IgD-negative memory B cell (primary cell): ENCODE measurements around the gene KIF23. TPM values are rescaled to one million over a fixed set of nuclear protein-coding genes. Genes with fewer than 3 reads are reported as not detected.
"Not testable (repeated sequence)": the region's sequence is repeated elsewhere in the genome, so short reads cannot be mapped to it uniquely, and the experiment has no call there.

Experiments
- H3K27ac Mint-ChIP-seq, 3 donors: one replicate each; pipeline ENCODE4 v1.8.0; 2020 to 2022; ENCODE audit warnings: mild to moderate bottlenecking in 3 of 3, mixed read lengths in 3 of 3, moderate library complexity in 1 of 3
- H3K27me3 Mint-ChIP-seq: one replicate; pipeline ENCODE4 v1.8.0; 2021; ENCODE audit warnings: mixed read lengths
- H3K36me3 Mint-ChIP-seq: one replicate; pipeline ENCODE4 v1.8.0; 2020; ENCODE audit warnings: mild to moderate bottlenecking, mixed read lengths
- H3K4me1 Mint-ChIP-seq, 3 donors: one replicate each; pipeline ENCODE4 v1.8.0; 2020 to 2022; ENCODE audit warnings: mixed read lengths in 3 of 3, mild to moderate bottlenecking in 1 of 3
- H3K4me3 Mint-ChIP-seq, 4 donors: one replicate each; pipeline ENCODE4 v1.8.0; 2020 to 2022; ENCODE audit warnings: mild to moderate bottlenecking in 4 of 4, mixed read lengths in 4 of 4, moderate library complexity in 3 of 4
- H3K9me3 Mint-ChIP-seq, 3 donors: one replicate each; pipeline ENCODE4 v1.8.0; 2020 to 2021; ENCODE audit warnings: mixed read lengths in 3 of 3, mild to moderate bottlenecking in 1 of 3
- polyA plus RNA-seq: library from polyadenylated mRNA; unstranded; fragments of 300-500 nt; fragmentation: Illumina TruSeq; gene quantifications from one replicate; pipeline ENCODE4 v1.2.3, GENCODE V29; 2021

Gene KIF23
- 1.0 TPM for polyA plus RNA-seq

- Mint-ChIP-seq H3K36me3 (no peaks in the 10 kb centered on the region), H3K4me3 (peak within 1 kb of the TSS; percentile 75 to 95 (median 90)), H3K27ac (peak within 1 kb of the TSS; percentile 15 to 84 (median 34)), H3K27me3 (peaks cover 10% of the 10 kb centered on the region), H3K4me1 (peaks cover 4 to 10% (median 9%) of the 10 kb centered on the region in 3 donors), H3K9me3 (no peaks in the 10 kb centered on the region)
Observed at GRCh38 chr15:69413822-69414700, at the start of gene KIF23. Gene KIF23, plus strand, starts transcription at chr15:69414349. Its CDS starts 117 bp downstream, at chr15:69414466.

GRCh38 chr15:69367236-69367635 is 46.9 kb upstream of the KIF23 start:
- Mint-ChIP-seq H3K27ac (no peak overlapping the region), H3K4me3 (no peak overlapping the region), H3K36me3 (peaks cover 2% of the 10 kb centered on the region), H3K4me1 (no peaks in the 10 kb centered on the region), H3K27me3 (no peaks in the 10 kb centered on the region), H3K9me3 (peaks cover 0 to 5% (median 1%) of the 10 kb centered on the region in 3 donors)

- H3K4me1 Mint-ChIP-seq: no peaks in the 10 kb centered on the region
- no peak overlapping the region for H3K4me3 Mint-ChIP-seq
- no peak overlapping the region for H3K27ac Mint-ChIP-seq
- H3K27me3 Mint-ChIP-seq: peaks cover 4% of the 10 kb centered on the region
- peaks cover 2% of the 10 kb centered on the region for H3K36me3 Mint-ChIP-seq
- peaks cover 0 to 9% (median 4%) of the 10 kb centered on the region in 3 donors for H3K9me3 Mint-ChIP-seq
Observed at GRCh38 chr15:69369631-69370030, 44.5 kb upstream of the KIF23 start.

- H3K27ac Mint-ChIP-seq: no peak overlapping the region
- H3K4me1 Mint-ChIP-seq: no peaks in the 10 kb centered on the region
- no peaks in the 10 kb centered on the region for H3K36me3 Mint-ChIP-seq
- H3K9me3 Mint-ChIP-seq: peaks cover 0 to 5% (median 3%) of the 10 kb centered on the region in 3 donors
- no peak overlapping the region for H3K4me3 Mint-ChIP-seq
- H3K27me3 Mint-ChIP-seq: peaks cover 9% of the 10 kb centered on the region
Observed at GRCh38 chr15:69373406-69373805, 40.7 kb upstream of the KIF23 start.

GRCh38 chr15:69375151-69375790 is 38.9 kb upstream of the KIF23 start:
- Mint-ChIP-seq H3K4me1 (no peaks in the 10 kb centered on the region), H3K9me3 (peaks cover 0 to 5% (median 3%) of the 10 kb centered on the region in 3 donors), H3K27me3 (peaks cover 9% of the 10 kb centered on the region), H3K36me3 (no peaks in the 10 kb centered on the region), H3K4me3 (no peak overlapping the region), H3K27ac (no peak overlapping the region)

- H3K9me3 Mint-ChIP-seq: peaks cover 0 to 5% (median 3%) of the 10 kb centered on the region in 3 donors
- H3K4me1 Mint-ChIP-seq: no peaks in the 10 kb centered on the region
- no peaks in the 10 kb centered on the region for H3K36me3 Mint-ChIP-seq
- H3K27ac Mint-ChIP-seq: no peak overlapping the region
- H3K27me3 Mint-ChIP-seq: peaks cover 9% of the 10 kb centered on the region
- H3K4me3 Mint-ChIP-seq: no peak overlapping the region
Observed at GRCh38 chr15:69377216-69377970, 36.8 kb upstream of the KIF23 start.

GRCh38 chr15:69380100-69380725 is 33.9 kb upstream of the KIF23 start:
- Mint-ChIP-seq H3K27ac (no peak overlapping the region), H3K27me3 (peaks cover 2% of the 10 kb centered on the region)

GRCh38 chr15:69380726-69381105 is 33.4 kb upstream of the KIF23 start:
- no peaks in the 10 kb centered on the region for H3K4me1 Mint-ChIP-seq
- no peak overlapping the region for H3K27ac Mint-ChIP-seq
- H3K27me3 Mint-ChIP-seq: peaks cover 2% of the 10 kb centered on the region
- no peaks in the 10 kb centered on the region for H3K36me3 Mint-ChIP-seq
- H3K9me3 Mint-ChIP-seq: no peaks in the 10 kb centered on the region
- H3K4me3 Mint-ChIP-seq: no peak overlapping the region

More at GRCh38 chr15:69380100-69380725, 33.9 kb upstream of the KIF23 start:
- Mint-ChIP-seq H3K36me3 (no peaks in the 10 kb centered on the region), H3K4me3 (no peak overlapping the region), H3K4me1 (no peaks in the 10 kb centered on the region), H3K9me3 (no peaks in the 10 kb centered on the region)

- not testable (repeated sequence) for H3K4me1 Mint-ChIP-seq, H3K36me3 Mint-ChIP-seq
Observed at GRCh38 chr15:69382176-69382575, 32.0 kb upstream of the KIF23 start.

GRCh38 chr15:69384066-69384465 is 30.1 kb upstream of the KIF23 start:
- H3K27ac Mint-ChIP-seq, H3K27me3 Mint-ChIP-seq: not testable (repeated sequence)

More at GRCh38 chr15:69382176-69382575, 32.0 kb upstream of the KIF23 start:
- not testable (repeated sequence) for H3K27ac Mint-ChIP-seq, H3K4me3 Mint-ChIP-seq, H3K27me3 Mint-ChIP-seq, H3K9me3 Mint-ChIP-seq

GRCh38 chr15:69384626-69385598 is 29.2 kb upstream of the KIF23 start:
- no peaks in the 10 kb centered on the region for H3K27me3 Mint-ChIP-seq
- no peaks in the 10 kb centered on the region for H3K9me3 Mint-ChIP-seq
- no peaks in the 10 kb centered on the region for H3K4me1 Mint-ChIP-seq
- H3K4me3 Mint-ChIP-seq: no peak overlapping the region
- H3K27ac Mint-ChIP-seq: no peak overlapping the region
- H3K36me3 Mint-ChIP-seq: no peaks in the 10 kb centered on the region

More at GRCh38 chr15:69384066-69384465, 30.1 kb upstream of the KIF23 start:
- H3K9me3 Mint-ChIP-seq, H3K36me3 Mint-ChIP-seq, H3K4me3 Mint-ChIP-seq, H3K4me1 Mint-ChIP-seq: not testable (repeated sequence)

- Mint-ChIP-seq H3K27me3 (no peaks in the 10 kb centered on the region), H3K4me1 (no peaks in the 10 kb centered on the region), H3K4me3 (no peak overlapping the region), H3K27ac (no peak overlapping the region), H3K9me3 (no peaks in the 10 kb centered on the region), H3K36me3 (no peaks in the 10 kb centered on the region)
Observed at GRCh38 chr15:69385831-69386230, 28.3 kb upstream of the KIF23 start.

- H3K27me3 Mint-ChIP-seq: no peaks in the 10 kb centered on the region
- H3K27ac Mint-ChIP-seq: no peak overlapping the region
Observed at GRCh38 chr15:69386284-69386683, 27.9 kb upstream of the KIF23 start.

GRCh38 chr15:69388260-69388705 is 25.9 kb upstream of the KIF23 start:
- Mint-ChIP-seq H3K27ac (no peak overlapping the region), H3K4me3 (no peak overlapping the region), H3K27me3 (no peaks in the 10 kb centered on the region), H3K36me3 (no peaks in the 10 kb centered on the region), H3K4me1 (no peaks in the 10 kb centered on the region), H3K9me3 (no peaks in the 10 kb centered on the region)

More at GRCh38 chr15:69386284-69386683, 27.9 kb upstream of the KIF23 start:
- no peaks in the 10 kb centered on the region for H3K36me3 Mint-ChIP-seq
- H3K4me3 Mint-ChIP-seq: no peak overlapping the region
- H3K4me1 Mint-ChIP-seq: no peaks in the 10 kb centered on the region
- no peaks in the 10 kb centered on the region for H3K9me3 Mint-ChIP-seq
